Fibroblast of the conjunctiva (primary cell): Measurements from ENCODE around the gene OR10H5.
A peak's percentile ranks its signal among the peaks of the same experiment; 100 is the strongest.
"Not testable (repeated sequence)": the region's sequence is repeated elsewhere in the genome, so short reads cannot be mapped to it uniquely, and the experiment has no call there.

ENCODE experiments used
- DNase-seq: peaks from one replicate; pipeline ENCODE4 v3.0.0-alpha.2; 2010; ENCODE audit warnings: low read depth

Gene OR10H5

DNA sequence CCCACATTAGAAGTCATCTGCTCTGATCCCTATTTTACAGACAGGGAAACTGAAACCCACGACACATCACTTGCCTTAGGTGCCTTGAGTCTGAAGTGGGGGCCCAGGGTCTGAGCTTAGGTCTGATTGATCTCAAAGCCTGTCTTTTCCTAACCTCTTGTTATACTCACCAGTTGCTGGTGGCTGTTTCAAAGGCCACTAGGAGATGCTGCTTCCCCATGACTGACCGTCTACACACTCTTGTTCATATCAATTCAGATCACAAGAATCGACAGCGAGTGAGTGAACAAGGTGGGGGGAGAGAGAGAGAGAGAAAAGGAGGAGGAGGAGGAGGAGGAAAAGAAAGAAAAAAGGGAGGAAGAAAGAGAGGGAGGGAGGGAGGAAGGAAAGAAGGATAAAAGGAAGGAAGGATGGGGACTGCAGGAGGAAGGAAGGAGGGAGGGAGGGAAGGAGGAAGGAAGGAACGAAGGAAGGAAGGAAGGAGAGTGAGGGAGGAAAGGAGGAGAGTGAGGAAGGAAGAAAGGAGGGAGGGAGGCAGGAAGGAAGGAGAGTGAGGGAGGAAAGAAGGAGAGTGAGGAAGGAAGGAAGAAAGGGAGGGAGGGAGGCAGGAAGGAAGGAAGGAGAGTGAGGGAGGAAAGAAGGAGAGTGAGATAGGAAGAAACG lies 24.7 kb downstream of the OR10H5 start:
- no peak for DNase-seq

DNA sequence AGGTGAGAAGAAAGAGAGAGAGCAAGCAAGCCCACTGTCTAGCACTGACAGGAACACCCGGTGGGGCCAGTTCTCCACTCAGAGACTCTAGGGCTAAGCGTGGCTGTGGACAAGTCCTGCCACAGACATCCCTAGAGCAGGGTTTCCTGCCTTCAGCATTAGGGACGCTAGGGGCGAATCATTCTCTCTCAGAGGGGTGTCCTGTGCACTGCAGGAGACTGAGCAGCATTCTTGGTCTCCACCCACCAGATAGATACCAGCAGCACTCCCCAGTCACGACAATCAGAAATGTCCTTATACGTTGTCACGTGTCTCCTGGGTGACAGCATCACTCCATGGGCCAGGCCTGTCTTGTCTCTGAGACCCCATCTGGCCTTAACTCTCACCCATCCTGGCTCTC lies 26.5 kb downstream of the OR10H5 start:
- no peak for DNase-seq

DNA sequence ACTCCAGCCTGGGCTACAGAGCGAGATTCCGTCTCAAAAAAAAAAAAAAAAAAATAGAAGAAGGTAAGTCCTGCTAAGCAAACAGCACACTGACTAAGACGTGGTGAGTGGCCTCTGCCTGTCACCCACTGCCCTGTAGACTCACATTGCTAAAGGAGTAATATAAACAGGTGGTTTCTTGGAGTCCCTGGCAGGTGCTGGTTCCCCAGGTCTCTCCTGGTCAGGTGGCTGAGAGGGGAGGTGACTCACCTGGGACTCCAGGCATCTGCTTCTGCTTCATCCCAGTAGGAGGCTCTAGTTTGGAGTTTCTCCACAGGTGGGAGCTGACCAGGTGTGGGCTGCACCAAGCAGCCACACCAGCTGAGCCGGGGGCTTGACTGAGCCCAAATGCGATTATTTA lies 27.8 kb downstream of the OR10H5 start, which contains the start of gene OR10H1:
OR10H1 (minus strand) TSS at position 359 of the 400 bp plus-strand sequence. CDS start 7,627 bp downstream, outside the sequence.
- no peak for DNase-seq

DNA sequence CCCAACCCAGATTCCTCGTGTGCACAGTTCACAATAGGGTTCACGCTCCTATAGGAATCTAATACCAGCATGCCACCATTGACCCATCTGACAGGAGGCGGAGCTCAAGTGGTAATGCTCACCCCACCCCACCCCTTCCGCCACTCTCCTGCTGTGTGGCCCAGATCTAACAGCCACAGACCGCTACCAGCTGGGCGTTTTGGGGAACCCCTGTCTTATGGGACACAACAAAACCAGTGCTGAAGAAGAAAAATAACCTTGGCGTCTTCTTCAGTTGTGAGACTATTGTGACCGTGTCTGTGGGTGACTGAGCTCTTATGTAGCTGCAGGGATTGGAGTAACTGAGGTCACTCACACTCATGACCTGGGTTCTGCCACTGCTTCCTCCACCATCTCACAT lies 33.2 kb downstream of the OR10H5 start:
- DNase-seq: no peak

DNA sequence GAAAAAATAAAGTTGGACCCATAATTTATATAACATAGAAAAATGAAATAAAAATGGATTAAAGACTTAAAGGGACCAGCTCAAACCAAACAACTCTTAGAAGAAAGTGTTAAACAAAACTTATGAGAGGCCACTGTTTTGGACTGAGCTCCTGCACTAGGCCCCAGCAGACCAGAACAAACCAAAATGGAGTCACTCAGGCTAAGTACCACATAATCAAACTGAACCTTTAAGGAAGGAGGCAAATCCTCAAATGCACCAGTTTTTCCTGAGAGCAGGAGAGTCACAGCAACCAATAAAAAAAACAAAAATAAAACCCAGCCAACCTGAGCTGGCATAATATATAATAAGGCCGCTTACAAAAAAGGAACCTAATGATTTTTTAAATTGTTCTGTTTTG lies 38.3 kb downstream of the OR10H5 start:
- DNase-seq: no peak

DNA sequence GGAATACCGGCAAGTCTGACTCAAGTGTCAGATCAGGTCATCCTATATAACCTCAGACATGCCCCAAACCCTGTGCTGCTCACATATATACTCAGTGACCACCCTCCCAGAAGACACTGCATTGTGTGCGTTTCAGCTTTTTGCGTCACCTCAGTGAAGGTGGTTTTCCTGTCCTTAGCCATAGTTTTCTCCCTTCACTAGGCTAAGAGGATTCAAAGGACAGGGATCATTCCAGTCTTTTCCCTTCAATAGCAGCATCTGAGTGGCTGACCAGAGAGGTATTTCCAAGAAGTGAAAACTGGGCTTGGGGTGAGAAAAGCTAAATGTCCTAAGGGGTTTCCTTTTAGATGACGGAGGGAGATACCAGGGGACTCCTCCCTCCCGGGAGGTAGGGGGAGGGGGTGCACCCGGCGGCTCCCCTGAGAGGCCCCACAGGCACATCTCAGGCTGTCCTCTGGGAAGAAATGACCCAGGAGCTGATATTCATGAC lies 40.7 kb downstream of the OR10H5 start:
- DNase-seq: no peak

DNA sequence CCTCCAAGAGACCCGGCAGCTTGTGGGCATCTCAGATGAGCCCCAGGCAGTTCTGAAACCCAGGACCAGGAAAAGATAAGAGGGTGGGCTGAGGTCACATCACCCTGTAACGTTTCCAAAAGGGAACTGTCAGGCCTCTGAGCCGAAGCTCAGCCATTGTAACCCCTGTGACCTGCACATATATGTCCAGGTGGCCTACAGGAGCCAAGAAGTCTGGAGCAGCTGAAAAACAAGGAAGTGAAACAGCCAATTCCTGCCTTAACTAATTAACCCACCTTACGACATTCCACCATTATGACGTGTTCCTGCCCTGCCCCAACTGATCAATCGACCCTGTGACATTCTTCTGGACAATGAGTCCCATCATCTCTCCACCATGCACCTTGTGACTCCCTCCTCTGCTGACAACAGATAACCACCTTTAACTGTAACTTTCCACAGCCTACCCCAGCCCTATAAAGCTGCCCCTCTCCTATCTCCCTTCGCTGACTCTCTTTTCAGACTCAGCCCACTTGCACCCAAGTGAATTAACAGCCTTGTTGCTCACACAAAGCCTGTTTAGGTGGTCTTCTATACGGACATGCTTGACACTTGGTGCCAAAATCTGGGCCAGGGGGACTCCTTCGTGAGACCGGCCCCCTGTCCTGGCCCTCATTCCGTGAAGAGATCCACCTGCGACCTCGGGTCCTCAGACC lies 41.3 kb downstream of the OR10H5 start:
- DNase-seq: not testable (repeated sequence)

DNA sequence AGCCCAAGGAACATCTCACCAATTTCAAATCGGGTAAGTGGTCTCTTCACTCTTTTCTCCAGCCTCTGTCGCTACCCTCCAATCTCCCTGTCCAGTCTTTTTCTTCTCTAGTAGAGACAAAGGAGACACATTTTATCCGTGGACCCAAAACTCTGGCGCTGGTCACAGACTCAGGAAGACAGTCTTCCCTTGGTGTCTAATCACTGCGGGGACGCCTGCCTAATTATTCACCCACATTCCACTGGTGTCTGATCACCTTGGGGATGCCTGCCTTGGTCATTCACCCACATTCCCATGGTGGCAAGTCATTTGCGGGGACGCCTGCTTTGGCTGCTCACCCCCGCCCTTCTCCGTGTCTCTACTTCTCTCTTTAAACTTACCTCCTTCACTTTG lies 41.8 kb downstream of the OR10H5 start:
- no peak for DNase-seq

DNA sequence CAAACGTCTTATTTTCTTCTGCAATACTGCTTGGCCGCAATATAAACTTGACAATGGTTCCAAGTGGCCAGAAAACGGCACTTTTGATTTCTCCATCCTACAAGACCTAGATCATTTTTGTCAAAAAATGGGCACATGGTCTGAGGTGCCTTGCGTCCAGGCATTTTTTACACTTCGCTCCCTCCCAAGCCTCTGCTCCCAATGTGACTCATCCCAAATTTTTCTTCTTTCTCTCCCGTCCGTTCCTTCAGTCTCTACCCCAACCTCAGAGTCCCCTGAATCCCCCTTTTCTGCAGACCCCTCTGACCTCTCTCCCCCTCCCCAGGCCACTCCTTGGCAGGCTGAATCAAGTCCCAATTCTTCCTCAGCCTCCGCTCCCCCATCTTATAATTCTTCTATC lies 42.3 kb downstream of the OR10H5 start:
- no peak for DNase-seq

DNA sequence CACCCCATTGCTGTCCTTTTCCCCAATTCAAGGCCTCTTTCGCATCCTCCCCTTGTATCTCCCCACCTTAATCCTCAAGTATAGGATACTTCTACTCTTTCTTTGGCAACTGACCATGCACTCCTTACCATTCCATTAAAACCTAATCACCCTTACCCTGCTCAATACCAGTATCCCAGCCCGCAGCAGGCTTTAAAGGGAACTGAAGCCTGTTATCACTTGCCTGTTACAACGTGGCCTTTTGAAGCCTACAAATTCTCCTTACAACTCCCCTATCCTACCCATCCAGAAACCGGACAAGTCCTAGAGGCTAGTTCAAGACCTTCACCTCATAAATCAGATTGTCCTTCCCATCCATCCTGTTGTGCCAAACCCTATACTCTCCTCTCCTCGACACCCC lies 44.2 kb downstream of the OR10H5 start:
- DNase-seq: no peak

DNA sequence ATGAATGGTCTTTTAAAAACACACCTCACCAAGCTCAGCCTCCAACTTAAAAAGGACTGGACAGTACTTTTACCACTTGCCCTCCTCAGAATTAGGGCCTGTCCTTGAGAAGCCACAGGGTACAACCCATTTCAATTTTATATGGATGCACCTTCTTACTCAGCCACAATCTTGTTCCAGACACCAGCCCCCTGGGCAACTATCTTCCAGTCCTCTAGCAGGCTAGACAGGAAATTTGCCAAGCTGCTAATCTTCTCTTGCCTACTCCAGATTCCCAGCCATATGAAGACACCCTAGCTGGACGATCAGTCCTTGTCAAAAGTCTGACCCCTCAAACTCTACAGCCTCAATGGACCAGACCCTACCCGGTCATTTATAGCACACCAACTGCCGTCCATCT lies 46.8 kb downstream of the OR10H5 start:
- DNase-seq: not testable (repeated sequence)

DNA sequence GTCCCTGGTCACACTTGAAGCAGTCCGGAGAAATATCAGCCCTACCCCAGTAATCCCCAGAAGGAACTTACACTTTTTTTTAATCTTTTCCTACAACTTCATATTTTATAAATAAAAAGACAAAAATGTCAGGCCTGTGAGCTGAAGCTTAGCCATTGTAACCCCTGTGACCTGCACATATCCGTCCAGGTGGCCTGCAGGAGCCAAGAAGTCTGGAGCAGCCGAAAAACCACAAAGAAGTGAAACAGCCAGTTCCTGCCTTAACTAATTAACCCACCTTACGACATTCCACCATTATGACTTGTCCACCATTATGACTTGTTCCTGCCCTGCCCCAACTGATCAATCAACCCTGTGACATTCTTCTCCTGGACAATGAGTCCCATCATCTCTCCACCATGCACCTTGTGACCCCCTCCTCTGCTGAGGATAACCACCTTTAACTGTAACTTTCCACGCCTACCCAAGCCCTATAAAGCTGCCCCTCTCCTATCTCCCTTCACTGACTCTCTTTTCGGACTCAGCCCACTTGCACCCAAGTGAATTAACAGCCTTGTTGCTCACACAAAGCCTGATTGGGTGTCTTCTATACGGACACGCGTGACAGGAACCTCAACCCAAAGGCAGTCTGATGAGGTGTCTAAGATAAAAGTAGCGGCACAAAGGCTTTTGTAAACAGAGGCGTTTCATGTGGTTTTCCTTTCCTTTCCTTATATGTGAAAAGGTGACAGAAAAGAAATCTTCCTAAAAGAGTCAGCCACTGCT lies 48.3 kb downstream of the OR10H5 start:
- not testable (repeated sequence) for DNase-seq

DNA sequence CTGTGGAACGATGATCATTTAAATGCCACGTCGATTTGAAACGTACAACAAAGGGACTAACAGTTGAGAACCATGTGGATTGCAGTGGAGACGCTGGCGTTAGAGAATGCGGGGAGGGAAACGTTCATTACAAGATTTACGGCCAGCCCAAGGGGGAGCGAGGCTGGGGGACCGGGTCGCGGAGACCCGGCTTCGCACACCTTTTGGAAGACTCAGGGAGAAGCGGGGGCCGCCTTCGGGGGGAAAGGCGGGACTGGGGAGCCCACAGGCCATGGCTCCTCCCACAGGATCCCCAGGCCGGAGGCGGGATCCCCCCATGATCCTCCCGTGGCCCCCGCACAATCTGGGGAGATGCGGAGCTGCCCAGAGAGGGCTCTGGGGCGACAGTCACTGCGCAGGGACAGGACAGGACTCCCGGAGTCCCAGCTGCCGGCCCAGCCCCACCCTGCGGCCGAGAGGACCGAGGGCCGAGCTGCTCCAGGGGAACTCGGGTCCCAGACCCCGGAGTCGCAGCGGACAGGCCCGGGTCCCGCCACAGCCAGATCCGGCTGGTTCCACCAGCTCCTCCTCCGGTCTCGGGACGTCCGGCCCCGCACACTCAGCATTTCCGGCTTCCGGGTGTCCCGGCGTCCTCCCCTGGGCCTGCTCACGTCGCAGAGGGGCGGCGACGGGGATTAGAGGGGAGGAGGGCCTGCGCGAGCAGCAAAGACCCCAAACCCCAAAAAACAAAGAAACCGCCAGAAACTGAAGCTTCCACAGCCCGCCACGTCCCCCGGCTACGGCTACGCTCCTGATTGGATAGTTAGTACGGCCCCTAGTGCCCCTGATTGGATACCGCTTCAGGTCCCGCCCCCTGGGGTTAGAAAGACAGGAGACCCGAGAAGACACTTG lies 49.1 kb downstream of the OR10H5 start:
- DNase-seq: peak; percentile 89

DNA sequence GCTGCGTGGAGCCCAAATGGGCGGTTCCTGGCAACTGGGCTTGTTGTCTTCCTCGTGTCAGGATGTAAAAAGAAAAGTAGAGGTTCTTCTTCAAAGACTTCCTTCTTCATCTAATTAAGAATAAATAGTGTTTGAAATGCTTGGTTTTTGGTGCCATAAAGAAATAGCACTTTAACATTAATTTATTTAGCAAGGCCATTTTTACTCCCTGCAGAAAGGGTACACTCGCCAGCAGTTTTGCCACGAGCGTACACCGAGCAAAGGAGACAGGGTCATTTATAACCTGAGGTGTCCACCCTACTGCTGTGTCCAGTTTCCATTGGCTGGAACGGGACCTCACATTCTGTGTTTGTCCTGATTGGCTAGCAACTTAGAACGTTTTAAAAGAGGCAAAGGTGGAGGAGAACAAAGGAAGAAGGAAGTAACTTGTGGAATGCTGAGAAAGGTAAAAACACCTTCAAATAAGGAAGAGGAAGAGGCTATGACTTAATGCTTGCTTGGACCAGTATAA lies 49.8 kb downstream of the OR10H5 start:
- no peak for DNase-seq

DNA sequence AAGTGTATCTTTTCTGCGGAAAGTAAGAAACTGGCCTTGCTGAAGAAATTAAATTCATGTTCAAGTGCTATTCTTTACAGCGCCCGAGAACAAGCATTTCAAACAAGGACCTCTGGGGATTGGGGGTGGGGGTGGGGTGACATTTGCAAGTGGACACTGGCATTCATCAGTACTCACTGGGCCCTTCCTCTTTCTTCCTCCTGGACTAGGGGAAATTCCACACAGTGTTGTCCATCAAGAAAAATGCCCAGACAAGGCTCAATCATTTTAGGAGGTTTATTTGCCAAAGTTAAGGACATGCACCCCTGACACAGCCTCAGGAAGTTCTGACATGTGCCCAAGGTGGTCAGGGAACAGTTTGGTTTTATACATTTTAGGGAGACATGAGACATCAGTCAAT lies 50.9 kb downstream of the OR10H5 start:
- DNase-seq: no peak

DNA sequence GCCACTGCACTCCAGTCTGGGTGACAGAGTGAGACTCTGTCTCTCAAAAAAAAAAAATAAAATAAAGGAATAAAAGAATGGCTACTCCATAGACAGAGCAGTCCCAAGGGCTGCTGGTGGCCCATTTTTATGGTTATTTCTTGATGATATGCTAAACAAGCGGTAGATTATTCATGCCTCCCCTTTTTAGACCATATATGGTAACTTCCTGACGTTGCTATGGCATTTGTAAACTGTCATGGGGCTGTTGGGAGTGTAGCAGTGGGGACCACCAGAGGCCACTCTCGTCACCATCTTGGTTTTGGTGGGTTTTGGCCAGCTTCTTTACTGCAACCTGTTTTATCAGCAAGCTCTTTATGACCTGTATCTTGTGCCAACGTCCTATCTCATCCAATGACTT lies 52.4 kb downstream of the OR10H5 start:
- DNase-seq: not testable (repeated sequence)

DNA sequence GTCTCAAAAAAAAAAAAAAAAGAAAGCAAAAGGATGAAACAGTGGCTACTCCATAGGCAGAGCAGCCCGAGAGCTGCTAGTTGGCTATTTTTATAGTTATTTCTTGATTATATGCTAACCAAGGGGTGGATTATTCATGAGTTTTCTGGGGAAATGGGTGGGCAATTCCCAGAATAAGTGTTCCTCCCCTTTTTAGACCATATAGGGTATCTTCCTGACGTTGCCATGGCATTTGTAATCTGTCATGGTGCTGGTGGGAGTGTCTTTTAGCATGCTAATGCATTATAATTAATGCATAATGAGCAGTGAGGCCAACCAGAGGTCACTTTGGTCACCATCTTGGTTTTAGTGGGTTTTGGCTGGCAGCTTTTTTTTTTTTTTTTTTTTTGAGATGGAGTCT lies 53.4 kb downstream of the OR10H5 start:
- no peak for DNase-seq

DNA sequence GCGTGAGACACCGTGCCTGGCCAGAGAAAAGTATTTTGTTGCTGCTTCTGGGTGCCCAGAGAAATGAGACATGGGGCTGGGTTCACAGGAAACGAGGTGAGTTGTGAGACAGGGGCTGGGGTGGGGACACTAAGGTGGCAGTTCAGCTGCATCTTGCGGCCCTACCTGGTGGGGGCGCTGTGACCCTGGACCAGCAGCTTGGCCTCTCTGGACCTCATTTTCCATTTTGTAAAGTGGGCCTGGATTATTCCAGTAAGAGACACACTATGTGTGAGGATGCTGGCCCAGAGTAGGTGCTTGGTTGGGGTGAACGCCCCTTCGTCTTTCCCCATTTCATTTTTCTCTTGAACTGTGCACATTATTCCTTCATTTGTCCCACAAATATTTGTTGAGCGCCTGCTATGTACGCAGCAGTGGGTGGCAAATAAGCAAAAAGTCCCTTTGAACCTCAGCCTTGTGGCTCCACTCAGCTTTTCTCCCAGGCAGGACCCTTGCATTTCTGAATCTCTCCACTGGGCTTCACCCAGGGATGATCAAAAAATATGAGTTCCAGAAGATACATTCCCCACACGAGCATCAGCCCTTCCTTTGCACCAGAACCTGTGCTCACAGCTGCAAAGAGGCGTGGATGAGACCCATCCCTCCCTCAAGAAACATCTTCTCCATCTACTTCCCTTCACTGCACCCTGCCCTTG lies 54.6 kb downstream of the OR10H5 start:
- no peak for DNase-seq

DNA sequence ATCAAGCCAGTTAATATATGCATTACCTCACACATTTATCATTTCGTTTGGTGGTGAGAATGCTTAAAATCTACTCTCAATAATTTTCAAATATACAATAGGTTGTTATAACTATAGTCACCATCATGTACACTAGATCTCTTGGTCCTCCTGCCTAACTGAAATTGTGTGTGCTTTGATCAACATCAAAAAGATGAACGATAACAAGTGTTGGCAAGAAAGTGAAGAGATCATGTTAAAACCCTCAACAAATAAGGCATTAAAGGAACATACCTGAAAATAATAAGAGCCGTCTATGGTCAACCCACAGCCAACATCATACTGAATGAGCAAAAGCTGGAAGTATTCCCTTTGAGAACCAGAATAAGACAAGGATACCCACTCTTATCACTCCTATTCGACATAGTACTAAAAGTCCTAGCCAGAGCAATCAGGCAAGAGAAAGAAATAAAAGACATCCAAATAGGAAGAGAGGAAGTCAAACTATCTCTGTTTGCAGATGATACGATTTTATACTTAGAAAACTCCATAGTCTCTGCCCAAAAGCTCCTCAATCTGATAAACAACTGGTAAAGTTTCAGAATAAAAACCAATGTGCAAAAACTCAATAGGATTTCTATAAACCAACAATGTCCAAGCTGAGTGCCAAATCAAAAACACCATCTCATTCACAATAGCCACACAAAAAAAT lies 55.9 kb downstream of the OR10H5 start:
- no peak for DNase-seq

DNA sequence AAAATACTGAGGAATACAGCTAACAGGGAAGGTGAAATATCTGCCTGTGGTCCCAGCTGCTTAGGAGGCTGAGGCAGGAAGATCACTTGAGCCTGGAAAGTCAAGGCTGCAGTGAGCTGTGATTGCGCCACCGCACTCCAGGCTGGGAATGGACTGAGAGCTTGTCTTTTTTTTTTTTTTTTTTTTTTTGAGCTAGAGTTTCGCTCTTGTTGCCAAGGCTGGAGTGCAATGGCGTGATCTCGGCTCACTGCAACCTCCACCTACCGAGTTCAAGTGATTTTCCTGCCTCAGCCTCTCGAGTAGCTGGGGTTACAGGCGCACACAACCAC lies 56.4 kb downstream of the OR10H5 start:
- not testable (repeated sequence) for DNase-seq

DNA sequence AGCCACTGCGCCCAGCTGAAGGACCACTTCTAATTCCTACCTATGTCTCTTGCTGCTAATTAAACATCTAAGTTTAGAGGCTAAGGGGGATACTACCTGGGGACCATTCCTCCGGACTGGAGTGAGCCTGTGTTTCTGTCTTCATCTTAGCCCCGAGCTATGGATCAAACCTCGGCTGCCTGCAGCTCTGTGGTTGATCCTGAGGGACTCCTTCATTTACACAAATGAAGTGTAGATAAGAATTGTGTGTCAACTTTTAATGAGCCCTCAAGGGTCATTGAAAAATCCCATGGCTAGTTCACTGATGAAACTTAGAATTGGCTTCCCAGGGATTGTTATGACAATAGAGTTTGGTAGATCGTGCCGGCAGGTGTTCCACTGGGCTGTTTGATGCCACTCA lies 59.5 kb downstream of the OR10H5 start:
- DNase-seq: no peak
